ENCODE data around the gene CLN5.

GRCh38 chr13:77040076-77040475, 48.2 kb downstream of the CLN5 start:
- TF ChIP-seq CTCF (conservative IDR thresholded peaks at IDR 0.05; ENCODE audit: low read depth in 2 of 2), result no peak
- TF ChIP-seq EZH2 (IDR thresholded peaks at IDR 0.05; ENCODE audit: low read depth, unreplicated experiment), result no peak
- TF ChIP-seq, protein P1, sequence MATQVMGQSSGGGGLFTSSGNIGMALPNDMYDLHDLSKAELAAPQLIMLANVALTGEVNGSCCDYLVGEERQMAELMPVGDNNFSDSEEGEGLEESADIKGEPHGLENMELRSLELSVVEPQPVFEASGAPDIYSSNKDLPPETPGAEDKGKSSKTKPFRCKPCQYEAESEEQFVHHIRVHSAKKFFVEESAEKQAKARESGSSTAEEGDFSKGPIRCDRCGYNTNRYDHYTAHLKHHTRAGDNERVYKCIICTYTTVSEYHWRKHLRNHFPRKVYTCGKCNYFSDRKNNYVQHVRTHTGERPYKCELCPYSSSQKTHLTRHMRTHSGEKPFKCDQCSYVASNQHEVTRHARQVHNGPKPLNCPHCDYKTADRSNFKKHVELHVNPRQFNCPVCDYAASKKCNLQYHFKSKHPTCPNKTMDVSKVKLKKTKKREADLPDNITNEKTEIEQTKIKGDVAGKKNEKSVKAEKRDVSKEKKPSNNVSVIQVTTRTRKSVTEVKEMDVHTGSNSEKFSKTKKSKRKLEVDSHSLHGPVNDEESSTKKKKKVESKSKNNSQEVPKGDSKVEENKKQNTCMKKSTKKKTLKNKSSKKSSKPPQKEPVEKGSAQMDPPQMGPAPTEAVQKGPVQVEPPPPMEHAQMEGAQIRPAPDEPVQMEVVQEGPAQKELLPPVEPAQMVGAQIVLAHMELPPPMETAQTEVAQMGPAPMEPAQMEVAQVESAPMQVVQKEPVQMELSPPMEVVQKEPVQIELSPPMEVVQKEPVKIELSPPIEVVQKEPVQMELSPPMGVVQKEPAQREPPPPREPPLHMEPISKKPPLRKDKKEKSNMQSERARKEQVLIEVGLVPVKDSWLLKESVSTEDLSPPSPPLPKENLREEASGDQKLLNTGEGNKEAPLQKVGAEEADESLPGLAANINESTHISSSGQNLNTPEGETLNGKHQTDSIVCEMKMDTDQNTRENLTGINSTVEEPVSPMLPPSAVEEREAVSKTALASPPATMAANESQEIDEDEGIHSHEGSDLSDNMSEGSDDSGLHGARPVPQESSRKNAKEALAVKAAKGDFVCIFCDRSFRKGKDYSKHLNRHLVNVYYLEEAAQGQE (IDR thresholded peaks at IDR 0.05; ENCODE audit: unreplicated experiment), result no peak
- TF ChIP-seq POLR2AphosphoS5 (IDR thresholded peaks at IDR 0.05; ENCODE audit: low read depth), result no peak
- TF ChIP-seq JUNB (IDR thresholded peaks at IDR 0.05; ENCODE audit: unreplicated experiment), result no peak

Data from GM23338 (cell line).